Measurements from ENCODE around the gene SLC22A14.
"Not testable (repeated sequence)": the region's sequence is repeated elsewhere in the genome, so short reads cannot be mapped to it uniquely, and the experiment has no call there.

The SLC22A14 gene

DNA sequence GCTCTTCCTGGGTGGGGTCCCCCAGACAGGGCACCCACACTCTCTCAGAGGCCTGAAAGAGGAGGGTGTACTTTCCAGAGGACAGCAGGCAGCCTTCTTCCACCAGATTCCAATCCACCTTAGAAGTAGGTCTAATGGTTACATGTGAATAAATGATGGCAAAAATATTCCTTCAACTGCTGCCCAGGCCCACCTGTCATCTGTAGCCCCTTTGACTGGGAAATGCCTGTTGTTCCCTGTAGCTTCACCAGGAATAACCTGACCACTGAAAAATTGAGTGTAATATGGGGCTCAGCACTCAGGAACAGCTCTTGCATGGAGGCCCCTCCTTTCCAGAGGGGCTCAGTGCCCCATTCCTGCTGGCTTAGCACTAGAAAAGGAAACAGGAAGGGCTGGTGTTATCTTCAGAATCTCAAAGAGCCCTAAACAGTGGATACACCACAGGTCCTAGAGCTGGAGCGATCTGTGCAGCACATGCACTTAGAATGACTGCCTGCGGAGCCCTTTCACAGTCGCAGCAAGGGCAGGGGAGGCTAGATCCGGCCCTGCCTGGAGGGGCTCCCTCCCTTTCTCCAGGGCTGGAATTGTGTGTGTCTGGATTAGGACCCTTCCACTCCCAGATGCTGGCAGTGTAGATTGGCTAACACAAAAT lies 32.1 kb downstream of the SLC22A14 start:
- DNase-seq, result no peak

- DNase-seq, result no peak
These were observed 32.8 kb downstream of the SLC22A14 start for GRCh38 chr3:38314764-38315487.

DNA sequence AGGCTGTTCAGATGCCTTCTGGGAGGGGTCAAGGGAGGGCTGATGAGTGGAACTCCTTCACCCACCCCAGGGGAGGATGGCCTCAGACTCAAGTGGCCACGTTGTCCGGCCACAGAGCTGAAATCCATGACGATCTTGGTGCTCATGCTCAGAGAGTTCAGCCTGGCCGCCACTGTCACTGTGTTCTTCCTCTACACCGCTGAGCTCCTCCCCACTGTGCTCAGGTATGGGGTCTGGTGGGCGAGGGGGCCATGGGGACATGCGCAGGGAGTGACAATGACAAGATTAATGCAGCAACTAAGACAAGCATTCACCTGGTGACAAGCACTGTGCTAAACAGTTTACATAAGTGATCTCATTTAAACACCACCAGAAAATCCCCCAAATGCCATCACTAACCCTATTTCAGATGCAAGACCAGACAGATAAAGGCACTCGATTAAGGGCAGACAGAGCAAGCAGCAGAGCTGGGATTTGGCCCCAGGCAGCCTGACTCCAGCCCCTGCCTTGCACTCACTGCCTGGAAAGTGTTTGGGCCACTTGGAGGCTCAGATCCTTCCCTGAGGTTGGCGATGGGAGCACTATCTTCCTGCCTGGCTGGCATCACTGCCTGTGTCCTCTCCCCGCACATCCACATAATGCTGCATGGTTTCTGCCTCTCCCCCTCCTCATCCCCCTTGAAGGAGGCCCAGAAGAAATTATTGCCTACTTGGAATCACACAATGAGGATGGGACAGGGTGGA lies 33.6 kb downstream of the SLC22A14 start:
- no peak for DNase-seq

- DNase-seq, result no peak
These were observed 34.5 kb downstream of the SLC22A14 start for GRCh38 chr3:38316356-38317191.

GRCh38 chr3:38317192-38317759 lies 35.2 kb downstream of the SLC22A14 start:
- no peak for DNase-seq

GRCh38 chr3:38318766-38319671 lies 36.9 kb downstream of the SLC22A14 start:
- DNase-seq, result no peak

GRCh38 chr3:38320638-38321037 lies 38.5 kb downstream of the SLC22A14 start:
- not testable (repeated sequence) for DNase-seq

GRCh38 chr3:38323060-38323459 lies 41.0 kb downstream of the SLC22A14 start:
- no peak for DNase-seq

DNA sequence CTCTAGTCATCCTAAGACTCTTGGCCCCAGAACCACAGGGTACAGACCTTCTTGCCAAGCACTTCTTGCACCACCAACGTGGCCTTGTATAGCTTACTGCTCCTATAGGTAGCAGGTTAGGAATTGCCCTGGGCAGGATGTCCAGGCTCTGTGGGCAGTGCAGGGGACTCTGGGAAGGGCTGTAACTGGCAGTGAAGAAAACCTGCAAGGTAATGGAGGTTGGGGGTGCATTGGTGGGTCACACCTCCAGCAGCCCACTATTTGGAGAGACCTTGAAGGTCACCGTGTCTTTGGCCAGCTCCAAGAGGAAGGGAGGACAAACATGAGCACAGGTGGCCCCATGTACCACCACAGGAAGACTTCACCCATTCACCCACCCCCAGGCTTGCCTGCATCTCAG lies 43.2 kb downstream of the SLC22A14 start:
- peak in 1 of 2 donors; percentile 1 for DNase-seq

DNA sequence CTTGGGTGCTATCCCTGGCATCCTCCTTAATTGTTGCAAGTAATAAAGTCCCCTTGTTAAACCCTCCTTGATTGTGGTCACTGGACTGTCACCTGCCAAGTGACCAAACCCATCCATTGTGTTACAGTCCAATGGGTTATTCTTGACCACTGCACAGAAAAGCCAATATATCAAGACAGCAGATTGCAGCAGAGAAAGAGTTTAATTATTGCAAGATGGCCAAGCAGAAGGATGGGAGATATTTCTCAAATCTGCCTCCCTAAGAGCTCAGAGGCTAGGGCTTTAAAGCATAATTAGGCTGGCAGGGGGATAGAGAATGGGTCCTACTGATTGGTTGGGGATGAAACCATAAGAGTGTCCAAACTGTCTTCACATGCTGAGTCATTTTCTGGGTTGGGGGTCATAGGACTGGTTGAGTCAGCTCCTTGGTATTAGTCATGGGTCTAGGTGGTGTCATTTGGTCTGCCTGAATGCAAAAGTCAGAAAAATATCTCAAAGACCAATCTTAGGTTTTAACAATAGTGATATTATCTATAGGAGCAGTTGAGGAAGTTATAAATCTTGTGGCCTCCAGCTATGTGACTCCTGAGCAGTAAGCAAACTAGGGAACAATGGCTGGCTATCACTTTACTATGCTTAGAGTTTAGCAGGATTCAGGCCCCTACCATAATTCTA lies 45.4 kb downstream of the SLC22A14 start:
- no peak for DNase-seq

- DNase-seq, result no peak
These were observed 49.3 kb downstream of the SLC22A14 start for GRCh38 chr3:38331257-38332022.

DNA sequence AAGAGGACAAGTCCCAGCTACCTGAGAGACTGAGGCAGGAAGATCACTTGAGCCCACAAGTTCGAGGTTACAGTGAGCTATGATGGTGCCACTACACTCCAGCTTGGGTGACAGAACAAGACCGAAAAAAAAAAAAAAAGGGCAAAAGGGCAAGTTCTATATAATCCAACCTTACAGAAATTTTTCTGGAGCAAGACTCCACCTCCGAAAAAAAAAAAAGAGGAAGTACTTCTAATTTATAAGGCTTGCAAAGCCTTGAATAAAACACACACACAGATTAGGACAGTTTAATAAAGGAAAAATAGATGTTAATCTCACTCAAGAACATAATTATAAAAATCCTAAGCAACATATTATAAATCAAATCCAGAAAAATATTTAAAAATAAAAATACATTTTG lies 50.1 kb downstream of the SLC22A14 start:
- no peak for DNase-seq

GRCh38 chr3:38334142-38335055 lies 52.3 kb downstream of the SLC22A14 start:
- no peak for DNase-seq

DNA sequence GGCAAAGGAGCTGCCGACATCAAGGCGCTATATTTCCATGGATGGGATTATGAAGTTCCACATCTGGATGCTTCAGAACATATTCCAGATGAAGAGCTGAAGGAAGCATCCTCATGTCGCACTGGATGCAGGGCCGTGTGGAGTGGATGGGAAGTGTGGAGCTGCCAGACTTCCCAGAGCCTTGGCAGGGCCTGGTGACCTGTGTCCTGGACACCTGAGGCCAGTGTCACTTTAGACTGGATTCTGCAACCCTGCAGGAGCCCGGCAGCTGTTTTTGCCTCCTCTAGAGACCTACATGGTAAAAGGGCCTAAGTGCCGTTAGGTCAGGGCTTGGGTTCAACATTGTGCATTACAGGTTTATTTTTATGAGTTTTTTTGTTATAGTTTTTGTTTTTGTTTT lies 53.2 kb downstream of the SLC22A14 start:
- DNase-seq, result no peak

GRCh38 chr3:38337703-38338102 lies 55.6 kb downstream of the SLC22A14 start:
- no peak for DNase-seq

DNA sequence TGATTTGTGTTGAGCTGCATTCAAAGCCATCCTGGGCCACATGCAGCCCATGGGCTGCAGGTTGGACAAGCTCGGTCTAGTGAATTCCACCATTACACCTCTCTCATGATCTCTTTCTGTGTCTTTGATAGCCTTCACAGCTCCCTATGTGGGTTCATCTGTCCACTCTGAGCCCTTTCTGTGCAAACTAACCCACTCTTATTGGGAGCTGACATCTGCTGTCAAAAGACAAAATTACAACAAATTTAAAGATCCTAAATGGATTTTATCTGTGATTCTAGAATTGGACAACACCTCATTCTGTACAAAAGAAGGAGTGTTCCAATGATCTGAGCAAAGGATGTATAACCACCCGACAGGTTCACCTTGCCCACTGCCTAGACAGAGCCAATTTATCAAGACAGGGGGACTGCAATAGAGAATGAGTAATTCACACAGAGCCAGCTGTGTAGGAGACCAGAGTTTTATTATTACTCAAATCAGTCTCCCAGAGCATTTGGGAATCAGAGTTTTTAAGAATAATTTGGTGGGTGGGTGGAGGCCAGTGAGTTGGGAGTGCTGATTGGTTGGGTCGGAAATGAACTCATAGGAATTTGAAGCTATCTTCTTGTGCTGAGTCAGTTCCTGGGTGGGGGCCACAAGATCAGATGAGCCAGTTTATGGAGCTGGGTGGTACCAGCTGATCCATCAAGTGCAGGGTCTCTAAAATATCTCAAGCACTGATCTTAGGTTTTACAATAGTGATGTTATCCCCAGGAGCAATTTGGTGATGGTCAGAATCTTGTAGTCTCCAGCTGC lies 61.9 kb downstream of the SLC22A14 start:
- no peak for DNase-seq

GRCh38 chr3:38345879-38346586 lies 63.9 kb downstream of the SLC22A14 start:
- DNase-seq, result no peak
